Embryonic facial prominence (tissue), 1 donor: ENCODE measurements around the gene LYPD3.

ENCODE experiments used
- DNase-seq: peaks from one replicate; pipeline ENCODE4 v3.0.0-alpha.2; 2016; ENCODE audit errors: extremely low spot score

The LYPD3 gene

GRCh38 chr19:43433358-43433673 is 32.1 kb downstream of the LYPD3 start:
- DNase-seq, result no peak

- DNase-seq, result no peak
Measured at GRCh38 chr19:43430976-43431375, 34.4 kb downstream of the LYPD3 start.

- DNase-seq, result no peak
Measured at GRCh38 chr19:43430142-43430710, 35.2 kb downstream of the LYPD3 start.

GRCh38 chr19:43429395-43429794 is 36.0 kb downstream of the LYPD3 start:
- no peak for DNase-seq

- no peak for DNase-seq
Measured at GRCh38 chr19:43425567-43426392, 39.6 kb downstream of the LYPD3 start.

- no peak for DNase-seq
Measured at GRCh38 chr19:43423779-43424178, 41.6 kb downstream of the LYPD3 start.

- no peak for DNase-seq
Measured at GRCh38 chr19:43422689-43423066, 42.7 kb downstream of the LYPD3 start.

- DNase-seq, result no peak
Measured at GRCh38 chr19:43422000-43422688, 43.3 kb downstream of the LYPD3 start.

- DNase-seq, result no peak
Measured at GRCh38 chr19:43420954-43421353, 44.5 kb downstream of the LYPD3 start.

- no peak for DNase-seq
Measured at GRCh38 chr19:43416951-43417623, 48.3 kb downstream of the LYPD3 start.

- no peak for DNase-seq
Measured at GRCh38 chr19:43414554-43414953, 50.9 kb downstream of the LYPD3 start, which contains the start of gene TEX101. TEX101 (plus strand) TSS chr19:43414890; CDS start chr19:43415920, 1,030 bp downstream.

GRCh38 chr19:43412441-43412840 is 53.0 kb downstream of the LYPD3 start:
- DNase-seq, result no peak
